GM23248 (cell line): ENCODE measurements around the gene TPGS1. TPM values are rescaled to one million over a fixed set of nuclear protein-coding genes. Genes with fewer than 3 reads are reported as not detected.

ENCODE experiments used
- DNase-seq: peaks from one replicate; pipeline ENCODE4 v3.0.0-alpha.2; 2015
- H2AFZ ChIP-seq: fragments of 200-600 bp; sonication (generic); 2 replicates; pipeline ENCODE4 v1.6.1; 2016; ENCODE audit warnings: antibody characterized with exemption
- H3F3A ChIP-seq: fragments of 200-600 bp; sonication (generic); 2 replicates; pipeline ENCODE4 v1.6.1; 2016; ENCODE audit warnings: mild to moderate bottlenecking, antibody characterized with exemption, mixed run types; ENCODE audit not compliant: insufficient read depth
- H3K27ac ChIP-seq: fragments of 200-600 bp; sonication (generic); 2 replicates; pipeline ENCODE4 v1.5.1; 2016; ENCODE audit warnings: mild to moderate bottlenecking
- H3K27me3 ChIP-seq: fragments of 200-600 bp; sonication (generic); replicated peaks from 2 replicates; pipeline ENCODE4 v1.6.1; 2016; ENCODE audit warnings: mild to moderate bottlenecking; ENCODE audit not compliant: insufficient read depth
- H3K36me3 ChIP-seq: fragments of 200-600 bp; sonication (generic); 2 replicates; pipeline ENCODE4 v1.6.1; 2016; ENCODE audit warnings: low read depth, mild to moderate bottlenecking
- H3K4me1 ChIP-seq: fragments of 200-600 bp; sonication (generic); 2 replicates; pipeline ENCODE4 v1.6.1; 2016; ENCODE audit warnings: mild to moderate bottlenecking; ENCODE audit not compliant: insufficient read depth
- H3K4me2 ChIP-seq: fragments of 200-600 bp; sonication (generic); one replicate; pipeline ENCODE4 v1.6.1; 2016; ENCODE audit warnings: mild to moderate bottlenecking; ENCODE audit not compliant: unreplicated experiment
- H3K4me3 ChIP-seq: fragments of 200-600 bp; sonication (generic); 2 replicates; pipeline ENCODE4 v1.5.1; 2016; ENCODE audit warnings: mild to moderate bottlenecking
- H3K79me2 ChIP-seq: fragments of 200-600 bp; sonication (generic); 2 replicates; pipeline ENCODE4 v1.6.1; 2016; ENCODE audit warnings: mild to moderate bottlenecking; ENCODE audit not compliant: insufficient read depth
- H3K9ac ChIP-seq: fragments of 200-600 bp; sonication (generic); 2 replicates; pipeline ENCODE4 v1.6.1; 2016; ENCODE audit warnings: mild to moderate bottlenecking
- H3K9me2 ChIP-seq: fragments of 200-600 bp; sonication (generic); 2 replicates; pipeline ENCODE4 v1.6.1; 2016; ENCODE audit warnings: mixed run types, mild to moderate bottlenecking, moderate library complexity; ENCODE audit not compliant: insufficient read depth
- H3K9me3 ChIP-seq: fragments of 200-600 bp; sonication (generic); one replicate; pipeline ENCODE4 v1.6.1; 2017; ENCODE audit warnings: low read depth
- H4K20me1 ChIP-seq: fragments of 200-600 bp; sonication (generic); 2 replicates; pipeline ENCODE4 v1.6.0; 2016; ENCODE audit not compliant: insufficient read depth
- EZH2 ChIP-seq: fragments of 200-600 bp; sonication (generic); IDR thresholded peaks from 2 replicates; pipeline ENCODE4 v1.6.1; 2018; ENCODE audit warnings: antibody characterized with exemption, mild to moderate bottlenecking; ENCODE audit not compliant: insufficient read depth, poor library complexity, severe bottlenecking
- EZH2phosphoT487 ChIP-seq: fragments of 200-600 bp; sonication (generic); IDR thresholded peaks from 2 replicates; pipeline ENCODE4 v1.6.1; 2018; ENCODE audit warnings: antibody characterized with exemption, moderate library complexity, mild to moderate bottlenecking, low read depth; ENCODE audit not compliant: insufficient read depth
- WGBS, 2 experiments: methylation state at CpG; one replicate each; pipeline ENCODE4 v1.1.6; 2015 to 2017; ENCODE audit warnings: low lambda C conversion rate in 2 of 2, low coverage in 1 of 2; ENCODE audit errors: missing lambda C conversion rate in 2 of 2; 5-methylcytosine and 5-hydroxymethylcytosine counted together
- in situ Hi-C: fragments of 300-500 bp; cut with MboI; formaldehyde crosslinking; loops from 2 replicates; pipeline ENCODE4 v1.15.0; 2020
- polyA plus RNA-seq: library from polyadenylated mRNA; unstranded; fragments of >200 nt; fragmentation: Nextera tagmentation; extraction: Ambion mirVana; gene quantifications from 2 replicates; pipeline ENCODE4 v1.2.1, GENCODE V29; 2016
- total RNA-seq: library from RNA; depleted of rRNA; stranded (reverse); fragments of >200 nt; shearing (Covaris generic); gene quantifications from 2 replicates; pipeline ENCODE4 v1.2.3, GENCODE V29; 2014; rRNA removed

Gene TPGS1, protein sequence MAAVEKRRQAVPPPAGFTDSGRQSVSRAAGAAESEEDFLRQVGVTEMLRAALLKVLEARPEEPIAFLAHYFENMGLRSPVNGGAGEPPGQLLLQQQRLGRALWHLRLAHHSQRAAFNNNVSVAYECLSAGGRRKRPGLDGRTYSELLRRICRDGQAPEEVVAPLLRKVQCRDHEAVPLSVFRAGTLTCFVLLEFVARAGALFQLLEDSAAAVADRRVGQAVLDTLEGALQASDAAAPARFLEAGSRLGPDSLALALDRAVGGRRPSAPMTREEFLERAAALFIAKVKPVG
- total RNA-seq: 60.5 and 72.2 TPM in 2 replicates
- polyA plus RNA-seq: 18.9 and 22.0 TPM in 2 replicates

GRCh38 chr19:507286-508203 is at the start of gene TPGS1:
Gene TPGS1 (plus strand): TSS chr19:507497. CDS start chr19:507507, 10 bp downstream.
- peak; percentile 91 for DNase-seq
- H3K79me2 ChIP-seq: peaks cover 13% of the 10 kb centered on the region
- H3K9ac ChIP-seq: peak within 1 kb of the TSS; percentile 89
- H3K9me3 ChIP-seq: no peaks in the 10 kb centered on the region
- TF ChIP-seq EZH2: no peak
- TF ChIP-seq EZH2phosphoT487: no peak
- H4K20me1 ChIP-seq: no peaks in the 10 kb centered on the region
- peak within 1 kb of the TSS; percentile 96 for H2AFZ ChIP-seq
- no peaks in the 10 kb centered on the region; the same call in 1 of the 2 replicates for H3K4me1 ChIP-seq
- in situ Hi-C loops: no loop called here
- WGBS, 2 experiments: 0 to 1% methylated on average over 64 to 71 of the region's 81 CpGs
- no peaks in the 10 kb centered on the region for H3K27me3 ChIP-seq
- peak within 1 kb of the TSS; percentile 70 for H3K27ac ChIP-seq
- H3K9me2 ChIP-seq: no peaks in the 10 kb centered on the region
- peak within 1 kb of the TSS; percentile 91 for H3K4me2 ChIP-seq
- peak within 1 kb of the TSS; percentile 84 for H3K4me3 ChIP-seq
- no peaks in the 10 kb centered on the region for H3F3A ChIP-seq
- no peaks in the 10 kb centered on the region for H3K36me3 ChIP-seq

- no peak for DNase-seq
- H3K9me3 ChIP-seq: no peaks in the 10 kb centered on the region
- no peaks in the 10 kb centered on the region for H3F3A ChIP-seq
- H4K20me1 ChIP-seq: no peaks in the 10 kb centered on the region
- H3K4me3 ChIP-seq: no peak overlapping the region
- H3K4me2 ChIP-seq: no peak overlapping the region
- 97 to 98% methylated on average over 19 to 30 of the region's 30 CpGs for WGBS, 2 experiments
- H3K4me1 ChIP-seq: no peaks in the 10 kb centered on the region
- H3K9ac ChIP-seq: no peak overlapping the region
- TF ChIP-seq EZH2 (no peak), EZH2phosphoT487 (no peak)
- in situ Hi-C loops: no loop called here
- peaks cover 18% of the 10 kb centered on the region for H3K27me3 ChIP-seq
- no peaks in the 10 kb centered on the region for H3K36me3 ChIP-seq
- H3K9me2 ChIP-seq: no peaks in the 10 kb centered on the region
- H3K79me2 ChIP-seq: no peaks in the 10 kb centered on the region
- H2AFZ ChIP-seq: no peak overlapping the region
- H3K27ac ChIP-seq: no peak overlapping the region
These were observed 49.7 kb upstream of the TPGS1 start for GRCh38 chr19:457636-458035.

DNA sequence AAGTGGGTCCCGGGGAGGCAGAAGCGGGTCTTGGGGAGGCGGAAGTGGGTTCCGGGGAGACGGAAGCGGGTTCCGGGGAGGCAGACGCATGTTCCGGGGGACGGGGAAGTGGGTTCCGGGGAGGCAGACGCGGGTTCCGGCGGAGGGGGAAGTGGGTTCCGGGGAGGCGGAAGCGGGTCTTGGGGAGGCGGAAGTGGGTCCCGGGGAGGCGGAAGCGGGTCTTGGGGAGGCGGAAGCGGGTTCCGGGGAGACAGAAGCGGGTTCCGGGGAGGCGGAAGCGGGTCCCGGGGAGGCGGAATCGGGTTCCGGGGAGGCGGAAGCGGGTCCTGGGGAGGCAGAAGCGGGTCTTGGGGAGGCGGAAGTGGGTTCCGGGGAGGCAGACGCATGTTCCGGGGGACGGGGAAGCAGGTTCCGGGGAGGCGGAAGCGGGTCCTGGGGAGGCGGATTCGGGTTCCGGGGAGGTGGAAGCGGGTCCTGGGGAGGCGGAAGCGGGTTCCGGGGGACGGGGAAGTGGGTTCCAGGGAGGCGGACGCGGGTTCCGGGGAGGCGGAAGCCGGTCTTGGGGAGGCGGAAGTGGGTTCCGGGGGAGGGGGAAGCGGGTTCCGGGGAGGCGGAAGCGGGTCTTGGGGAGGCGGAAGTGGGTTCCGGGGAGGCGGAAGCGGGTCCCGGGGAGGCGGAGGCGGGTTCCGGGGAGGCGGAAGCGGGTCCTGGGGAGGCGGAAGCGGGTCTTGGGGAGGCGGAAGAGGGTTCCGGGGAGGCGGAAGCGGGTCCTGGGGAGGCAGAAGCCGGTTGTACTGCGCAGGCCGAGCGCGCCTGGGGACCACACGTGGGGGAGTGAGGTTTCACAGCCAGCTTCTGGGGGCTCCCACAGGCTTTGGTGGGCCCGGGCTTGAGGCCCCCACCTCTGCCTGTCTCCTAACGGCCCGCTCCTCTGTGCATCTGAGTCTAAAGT is 48.9 kb upstream of the TPGS1 start:
- no peaks in the 10 kb centered on the region for H3K36me3 ChIP-seq
- in situ Hi-C loops: no loop called here
- H3F3A ChIP-seq: no peaks in the 10 kb centered on the region
- H3K27ac ChIP-seq: no peak overlapping the region
- H3K4me1 ChIP-seq: no peaks in the 10 kb centered on the region
- WGBS, 2 experiments: 96 to 97% methylated on average over 4 to 89 of the region's 89 CpGs
- no peak for DNase-seq
- H3K27me3 ChIP-seq: peaks cover 19% of the 10 kb centered on the region
- no peaks in the 10 kb centered on the region for H4K20me1 ChIP-seq
- no peaks in the 10 kb centered on the region for H3K9me3 ChIP-seq
- H2AFZ ChIP-seq: no peak overlapping the region
- TF ChIP-seq EZH2 (no peak), EZH2phosphoT487 (no peak)
- H3K9ac ChIP-seq: no peak overlapping the region
- H3K4me3 ChIP-seq: no peak overlapping the region
- H3K4me2 ChIP-seq: no peak overlapping the region
- no peaks in the 10 kb centered on the region for H3K79me2 ChIP-seq
- H3K9me2 ChIP-seq: no peaks in the 10 kb centered on the region
